HCT116 (cell line): ENCODE measurements around the gene SF3B4. TPM values are rescaled to one million over a fixed set of nuclear protein-coding genes. Genes with fewer than 3 reads are reported as not detected.

ENCODE experiments used
- ATAC-seq: fragments of 200-7000 bp; cut with Tn5 transposase; 2 replicates; pipeline ENCODE4 v1.9.1; 2020; ENCODE audit warnings: mild to moderate bottlenecking, moderate library complexity
- BruUV-seq: library from RNA; stranded (reverse); fragments of 400-500 nt; replicated peaks from 2 replicates; lab custom pipeline; 2021; lab: Mats Ljungman, UMichigan
- CTCF ChIA-PET: fragments of 300-600 bp; sonication (Branson Sonifier 250); formaldehyde crosslinking; loops from one replicate; lab custom pipeline; 2021; ENCODE audit warnings: antibody characterized with exemption; lab: Charles Lee
- POLR2A ChIA-PET: fragments of 300-600, 350-600 bp; sonication (Branson Sonifier 250); formaldehyde crosslinking; loops from one replicate; lab custom pipeline; 2021; ENCODE audit warnings: antibody characterized with exemption; lab: Charles Lee
- RAD21 ChIA-PET, 2 experiments: fragments of 300-600 bp; sonication (Branson Sonifier 250); formaldehyde crosslinking; loops; one replicate each; lab custom pipeline; 2023; ENCODE audit warnings: low total read pairs in 2 of 2; ENCODE audit not compliant: uncharacterized antibody in 2 of 2, unreplicated experiment in 2 of 2, low non-redundant PET in 1 of 2; lab: Charles Lee
- DNase-seq: peaks from one replicate; pipeline ENCODE4 v3.0.0-alpha.2; 2010; ENCODE audit warnings: low read depth, low spot score
- H2AFZ ChIP-seq: fragments of 200-600 bp; shearing (Covaris generic), sonication (generic); 2 replicates; pipeline ENCODE4 v1.6.1; 2017; ENCODE audit warnings: low read depth, mixed run types, mixed read lengths, antibody characterized with exemption, low read length; ENCODE audit not compliant: poor library complexity, severe bottlenecking
- H3K27ac ChIP-seq: 2 replicates; pipeline ENCODE4 v1.5.1; 2012; ENCODE audit warnings: low read depth, low read length
- H3K27me3 ChIP-seq: fragments of 200-600 bp; sonication (generic); 2 replicates; pipeline ENCODE4 v1.6.1; 2016; ENCODE audit warnings: mixed run types, low read length, mixed read lengths; ENCODE audit not compliant: insufficient read depth
- H3K36me3 ChIP-seq, 2 experiments: fragments of 200-500 bp in 1 of 2; fragments of 200-600 bp in 1 of 2; sonication (Bioruptor generic) in 1 of 2; sonication (generic) in 1 of 2; 2 replicates each; pipeline versions ENCODE4 v1.5.1 to v1.6.1; 2014 to 2016; ENCODE audit warnings: low read length in 2 of 2, inconsistent platforms in 1 of 2, mixed read lengths in 1 of 2, mixed run types in 1 of 2; ENCODE audit not compliant: insufficient read depth in 2 of 2, control insufficient read depth in 1 of 2
- H3K4me1 ChIP-seq, 2 experiments: fragments of 200-600 bp in 1 of 2; sonication (generic) in 1 of 2; 2 replicates each; pipeline versions ENCODE4 v1.5.1 to v1.6.1; 2012 to 2017; ENCODE audit warnings: low read length in 2 of 2, inconsistent platforms in 1 of 2, mild to moderate bottlenecking in 1 of 2, mixed read lengths in 1 of 2, mixed run types in 1 of 2, moderate library complexity in 1 of 2; ENCODE audit not compliant: insufficient read depth in 2 of 2, control insufficient read depth in 1 of 2
- H3K4me2 ChIP-seq: fragments of 200-600 bp; sonication (generic); 2 replicates; pipeline ENCODE4 v1.6.1; 2017; ENCODE audit warnings: mixed run types, low read length, mixed read lengths
- H3K4me3 ChIP-seq, 2 experiments: fragments of 200-600 bp in 1 of 2; sonication (generic) in 1 of 2; replicated peaks in 1 of 2; 2 replicates each; pipeline ENCODE4 v1.5.1; 2011 to 2016; ENCODE audit warnings: low read length in 2 of 2, control low read depth in 1 of 2, low read depth in 1 of 2, mild to moderate bottlenecking in 1 of 2, mixed read lengths in 1 of 2, mixed run types in 1 of 2
- H3K79me2 ChIP-seq: fragments of 200-600 bp; sonication (generic); 2 replicates; pipeline ENCODE4 v1.6.1; 2017; ENCODE audit warnings: mild to moderate bottlenecking, mixed run types, low read length, moderate library complexity, mixed read lengths; ENCODE audit not compliant: insufficient read depth
- H3K9ac ChIP-seq: fragments of 200-600 bp; sonication (generic); 2 replicates; pipeline ENCODE4 v1.6.1; 2016; ENCODE audit warnings: low read length, mixed read lengths
- H3K9me2 ChIP-seq: fragments of 200-600 bp; sonication (generic), shearing (Covaris generic); 2 replicates; pipeline ENCODE4 v1.6.1; 2017; ENCODE audit warnings: mixed run types, mild to moderate bottlenecking, moderate library complexity; ENCODE audit not compliant: insufficient read depth
- H3K9me3 ChIP-seq, 2 experiments: fragments of 200-500 bp in 1 of 2; fragments of 200-600 bp in 1 of 2; sonication (Bioruptor generic) in 1 of 2; sonication (generic) in 1 of 2; 2 replicates each; pipeline ENCODE4 v1.6.1; 2014 to 2017; ENCODE audit warnings: low read length in 2 of 2, mixed read lengths in 2 of 2, inconsistent platforms in 1 of 2, low read depth in 1 of 2, mild to moderate bottlenecking in 1 of 2, mixed run types in 1 of 2, moderate library complexity in 1 of 2; ENCODE audit not compliant: control insufficient read depth in 1 of 2, insufficient read depth in 1 of 2
- H4K20me1 ChIP-seq: fragments of 200-600 bp; sonication (generic), shearing (Covaris generic); 2 replicates; pipeline ENCODE4 v1.6.1; 2017; ENCODE audit warnings: mixed run types, mild to moderate bottlenecking, moderate library complexity; ENCODE audit not compliant: insufficient read depth
- ELF1 ChIP-seq: IDR thresholded peaks from 2 replicates; pipeline ENCODE4 v1.6.1; 2012; ENCODE audit warnings: low read depth, borderline replicate concordance
- EZH2 ChIP-seq: fragments of 200-600 bp; sonication (generic); IDR thresholded peaks from 2 replicates; pipeline ENCODE4 v1.6.1; 2017; ENCODE audit warnings: antibody characterized with exemption, mixed run types
- FOSL1 ChIP-seq: IDR thresholded peaks from 2 replicates; pipeline ENCODE4 v1.6.1; 2012; ENCODE audit warnings: low read depth
- JUND ChIP-seq: IDR thresholded peaks from 2 replicates; pipeline ENCODE4 v1.6.1; 2012
- POLR2AphosphoS5 ChIP-seq: IDR thresholded peaks from 2 replicates; pipeline ENCODE4 v1.6.1; 2011; ENCODE audit warnings: mild to moderate bottlenecking, low read depth, low read length, moderate library complexity
- TCF7L2 ChIP-seq: IDR thresholded peaks from 2 replicates; pipeline ENCODE4 v1.7.0; 2011; ENCODE audit warnings: borderline replicate concordance, inconsistent platforms; ENCODE audit not compliant: insufficient read depth, insufficient read length; ENCODE audit errors: extremely low read depth
- ZFX ChIP-seq: fragments of 450-650 bp; IDR thresholded peaks from 2 replicates; pipeline ENCODE4 v1.6.1; 2017
- ZNF274 ChIP-seq: fragments of 200-500 bp; sonication (Bioruptor generic); IDR thresholded peaks from 2 replicates; pipeline ENCODE4 v1.6.1; 2014; ENCODE audit warnings: mild to moderate bottlenecking, low read depth, low read length, inconsistent platforms
- intact Hi-C: fragments of 100-400 bp; cut with micrococcal nuclease; formaldehyde crosslinking; loops from 2 replicates; pipeline ENCODE4 v1.10.0; 2022
- total RNA-seq: library from RNA; stranded (reverse); gene quantifications from one replicate; pipeline ENCODE4 v1.2.1, GENCODE V29; 2021; ENCODE audit not compliant: unreplicated experiment
- TF ChIP-seq, protein P1 (sequence below): IDR thresholded peaks from 2 replicates; pipeline ENCODE4 v1.6.1; 2012
- TF ChIP-seq, protein P2 (sequence below): IDR thresholded peaks from 2 replicates; pipeline ENCODE4 v1.6.1; 2012; ENCODE audit warnings: low read depth

The SF3B4 gene
- total RNA-seq, 1 experiment from 2014 or later: 88.5 TPM

- TF ChIP-seq TCF7L2 (no peak), ZNF274 (no peak)
- TF ChIP-seq, protein P1, sequence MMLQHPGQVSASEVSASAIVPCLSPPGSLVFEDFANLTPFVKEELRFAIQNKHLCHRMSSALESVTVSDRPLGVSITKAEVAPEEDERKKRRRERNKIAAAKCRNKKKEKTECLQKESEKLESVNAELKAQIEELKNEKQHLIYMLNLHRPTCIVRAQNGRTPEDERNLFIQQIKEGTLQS: no peak
- TF ChIP-seq, all 23 proteins: peak for 0
These were observed 22.3 kb upstream of the SF3B4 start (continued) for GRCh38 chr1:149949911-149950310.

DNA sequence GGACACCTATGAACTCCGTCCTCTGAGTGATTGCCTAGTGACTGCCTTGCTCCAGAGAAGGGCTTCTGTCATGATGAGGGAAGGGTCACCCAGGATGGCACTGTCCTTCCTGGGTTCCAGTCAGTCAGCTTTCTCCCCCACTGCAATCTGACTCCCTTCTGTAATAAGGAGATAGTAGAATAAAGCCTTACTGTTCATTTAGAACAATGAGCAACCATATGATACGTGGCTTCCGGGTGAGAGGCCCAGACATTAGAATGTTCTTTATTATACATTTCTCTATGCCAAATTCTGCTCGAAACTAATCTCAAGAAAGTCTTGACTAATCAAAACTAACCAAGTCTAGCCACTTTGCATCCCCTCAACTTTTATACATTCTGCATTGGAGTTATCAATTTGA is 17.6 kb upstream of the SF3B4 start:
- Histone ChIP-seq H4K20me1 (no peaks in the 10 kb centered on the region), H3K36me3 (peaks cover 4 to 10% of the 10 kb centered on the region in 2 experiments; a peak in 3 of 4 replicates), H3K9me3 (no peaks in the 10 kb centered on the region), H3K4me3 (no peak overlapping the region), H3K27ac (no peak overlapping the region), H3K4me1 (peaks cover 12 to 22% of the 10 kb centered on the region in 2 experiments), H3K9ac (no peak overlapping the region), H3K27me3 (no peaks in the 10 kb centered on the region), H3K9me2 (no peaks in the 10 kb centered on the region), H3K4me2 (no peak overlapping the region), H3K79me2 (no peaks in the 10 kb centered on the region), H2AFZ (no peak overlapping the region)
- RAD21 ChIA-PET: no interaction called here
- intact Hi-C loops: no loop called here
- POLR2A ChIA-PET: no interaction called here
- no peak for DNase-seq
- TF ChIP-seq ZFX (no peak), FOSL1 (no peak), EZH2 (no peak), POLR2AphosphoS5 (no peak), JUND (no peak), ELF1 (no peak)
- TF ChIP-seq, protein P2, sequence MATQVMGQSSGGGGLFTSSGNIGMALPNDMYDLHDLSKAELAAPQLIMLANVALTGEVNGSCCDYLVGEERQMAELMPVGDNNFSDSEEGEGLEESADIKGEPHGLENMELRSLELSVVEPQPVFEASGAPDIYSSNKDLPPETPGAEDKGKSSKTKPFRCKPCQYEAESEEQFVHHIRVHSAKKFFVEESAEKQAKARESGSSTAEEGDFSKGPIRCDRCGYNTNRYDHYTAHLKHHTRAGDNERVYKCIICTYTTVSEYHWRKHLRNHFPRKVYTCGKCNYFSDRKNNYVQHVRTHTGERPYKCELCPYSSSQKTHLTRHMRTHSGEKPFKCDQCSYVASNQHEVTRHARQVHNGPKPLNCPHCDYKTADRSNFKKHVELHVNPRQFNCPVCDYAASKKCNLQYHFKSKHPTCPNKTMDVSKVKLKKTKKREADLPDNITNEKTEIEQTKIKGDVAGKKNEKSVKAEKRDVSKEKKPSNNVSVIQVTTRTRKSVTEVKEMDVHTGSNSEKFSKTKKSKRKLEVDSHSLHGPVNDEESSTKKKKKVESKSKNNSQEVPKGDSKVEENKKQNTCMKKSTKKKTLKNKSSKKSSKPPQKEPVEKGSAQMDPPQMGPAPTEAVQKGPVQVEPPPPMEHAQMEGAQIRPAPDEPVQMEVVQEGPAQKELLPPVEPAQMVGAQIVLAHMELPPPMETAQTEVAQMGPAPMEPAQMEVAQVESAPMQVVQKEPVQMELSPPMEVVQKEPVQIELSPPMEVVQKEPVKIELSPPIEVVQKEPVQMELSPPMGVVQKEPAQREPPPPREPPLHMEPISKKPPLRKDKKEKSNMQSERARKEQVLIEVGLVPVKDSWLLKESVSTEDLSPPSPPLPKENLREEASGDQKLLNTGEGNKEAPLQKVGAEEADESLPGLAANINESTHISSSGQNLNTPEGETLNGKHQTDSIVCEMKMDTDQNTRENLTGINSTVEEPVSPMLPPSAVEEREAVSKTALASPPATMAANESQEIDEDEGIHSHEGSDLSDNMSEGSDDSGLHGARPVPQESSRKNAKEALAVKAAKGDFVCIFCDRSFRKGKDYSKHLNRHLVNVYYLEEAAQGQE: no peak
- BruUV-seq: no TSS peak
- CTCF ChIA-PET: no interaction called here
- ATAC-seq: no peak
